ENCODE measurements around the gene INKA2.

Gene INKA2

DNA sequence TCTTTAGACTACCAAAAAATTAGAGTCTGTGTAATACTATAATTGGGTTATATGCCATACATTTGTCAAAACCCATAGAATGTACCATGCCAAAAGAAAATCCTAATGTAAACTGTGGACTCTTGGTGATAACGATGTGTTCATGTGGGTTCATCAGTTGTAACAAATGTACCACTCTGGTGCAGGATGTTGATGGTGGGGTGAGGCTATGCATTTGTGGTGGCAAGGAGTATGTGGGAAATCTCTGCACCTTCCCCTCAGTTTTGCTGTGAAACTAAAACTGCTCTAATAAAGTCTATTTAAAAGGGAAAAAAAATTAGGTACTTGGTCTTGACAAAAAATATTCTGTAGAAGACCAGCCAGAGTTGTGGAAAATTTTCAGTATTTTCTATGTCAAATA is 43.4 kb downstream of the INKA2 start:
- DNase-seq = no peak

DNA sequence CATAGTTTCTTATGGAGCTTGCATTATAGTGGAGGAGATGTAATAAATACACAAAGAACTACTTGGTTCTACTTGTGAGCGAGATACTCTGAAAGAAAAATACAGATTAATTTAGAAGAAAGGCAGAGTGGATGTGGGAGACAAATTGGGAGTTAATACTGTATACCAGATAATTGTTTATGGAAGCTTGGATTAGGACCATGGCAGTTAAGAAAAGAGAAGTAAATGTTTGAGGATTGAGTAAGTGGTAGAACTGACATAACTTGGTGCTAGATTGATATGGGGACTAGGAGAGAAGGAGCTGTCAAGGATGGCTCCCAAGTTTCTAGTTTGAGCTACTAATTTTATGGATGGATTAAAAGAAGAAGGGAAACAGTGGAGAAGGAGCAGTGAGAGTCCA is 47.3 kb downstream of the INKA2 start:
- no peak for DNase-seq

DNA sequence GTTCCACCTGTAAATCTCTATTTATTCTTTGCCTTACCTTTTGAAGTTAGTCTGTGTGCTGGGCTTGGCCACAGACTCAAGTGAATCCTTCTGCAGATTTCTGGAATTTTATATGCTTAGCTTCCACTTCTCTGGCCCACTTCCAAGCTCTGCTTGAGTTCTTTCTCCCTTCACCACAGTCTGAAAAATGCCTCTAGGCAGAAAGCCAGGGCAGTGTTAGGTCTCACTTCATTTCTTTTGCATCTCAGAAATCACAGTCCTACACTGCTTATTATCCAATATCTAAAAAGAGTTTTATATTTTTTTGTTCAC is 48.9 kb downstream of the INKA2 start:
- no peak for DNase-seq
